ENCODE results near the gene SURF6.
"Not testable (repeated sequence)": the region's sequence is repeated elsewhere in the genome, so short reads cannot be mapped to it uniquely, and the experiment has no call there.

The SURF6 gene

DNA sequence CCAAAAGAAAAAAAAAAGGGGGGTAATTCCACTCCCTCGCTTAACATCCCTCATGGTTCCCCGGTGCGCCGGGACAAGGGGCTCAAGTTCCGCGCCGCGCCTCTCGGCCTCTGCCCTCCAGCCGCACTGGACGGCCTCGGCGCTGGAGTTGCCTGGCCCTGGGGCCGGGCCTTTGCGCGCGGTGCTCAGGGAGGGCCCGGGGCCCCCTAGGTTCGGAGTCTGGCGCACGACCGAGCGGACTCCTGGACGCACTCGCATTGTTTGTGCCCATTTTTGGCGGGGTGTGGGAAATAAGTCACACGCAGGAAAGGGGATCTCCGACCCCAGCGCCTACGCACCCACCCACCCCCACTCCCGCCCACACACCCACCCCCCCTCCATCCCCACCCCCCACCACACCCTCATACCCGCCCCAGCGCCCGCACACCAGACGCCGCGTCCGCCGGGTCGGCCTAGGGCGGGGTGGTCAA, 11.6 kb upstream of the SURF6 start:
- DNase-seq = no peak

DNA sequence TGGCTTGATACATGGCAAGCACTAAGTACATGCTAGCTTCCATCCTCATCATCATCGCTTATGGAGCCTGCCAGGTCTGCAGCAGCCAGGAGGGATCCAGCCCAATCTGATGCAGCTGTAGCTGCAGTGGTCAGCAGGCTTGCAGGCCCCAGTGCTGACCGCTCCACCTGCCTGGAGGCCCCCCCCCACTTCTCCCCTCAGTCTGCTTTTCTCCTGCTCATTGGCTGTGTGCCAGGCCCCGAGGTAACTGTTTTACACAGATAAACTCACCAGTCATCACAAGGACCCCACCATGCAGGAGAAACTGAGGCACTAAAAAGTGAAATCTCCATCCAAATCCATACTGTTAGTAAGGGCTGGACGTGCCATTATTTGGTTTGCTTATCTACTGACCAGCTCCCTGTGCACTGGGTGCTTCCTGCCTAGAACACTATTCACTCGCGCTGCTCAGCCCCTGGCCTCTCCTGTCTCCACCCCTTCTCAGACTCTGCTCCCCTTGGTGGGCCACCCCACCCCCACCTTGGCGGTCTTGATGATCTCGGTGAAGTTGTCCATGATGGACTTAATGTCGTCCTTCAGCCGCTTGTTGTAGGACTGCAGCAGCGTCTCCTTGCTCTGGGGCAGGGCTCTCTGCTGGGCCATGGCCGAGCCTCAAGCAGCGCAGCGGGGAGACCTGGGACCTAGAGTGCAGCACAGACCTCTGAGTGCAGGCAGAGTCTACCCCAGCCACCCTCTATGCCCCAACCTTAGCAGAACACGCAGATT, 10.2 kb upstream of the SURF6 start:
- no peak for DNase-seq

DNA sequence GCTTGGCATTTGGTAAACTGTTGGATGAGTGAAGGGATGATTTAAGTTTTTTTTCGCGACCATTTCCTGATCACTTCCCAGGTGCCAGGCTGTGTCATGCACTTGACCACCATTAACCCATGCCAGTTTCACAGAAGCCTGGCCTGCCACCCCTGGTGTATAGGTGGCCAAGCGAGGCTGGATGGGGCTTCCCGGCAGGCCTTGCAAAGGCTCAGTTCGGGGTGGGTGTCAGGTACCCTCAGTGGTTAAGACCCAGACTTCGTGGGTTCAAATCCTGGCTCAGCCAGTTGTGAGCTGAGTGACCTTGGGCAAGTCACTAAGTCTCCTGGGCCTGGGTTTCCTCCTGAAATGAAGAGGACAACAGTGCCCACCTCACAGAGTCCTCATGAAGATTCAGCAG, 9.6 kb upstream of the SURF6 start:
- DNase-seq = no peak

DNA sequence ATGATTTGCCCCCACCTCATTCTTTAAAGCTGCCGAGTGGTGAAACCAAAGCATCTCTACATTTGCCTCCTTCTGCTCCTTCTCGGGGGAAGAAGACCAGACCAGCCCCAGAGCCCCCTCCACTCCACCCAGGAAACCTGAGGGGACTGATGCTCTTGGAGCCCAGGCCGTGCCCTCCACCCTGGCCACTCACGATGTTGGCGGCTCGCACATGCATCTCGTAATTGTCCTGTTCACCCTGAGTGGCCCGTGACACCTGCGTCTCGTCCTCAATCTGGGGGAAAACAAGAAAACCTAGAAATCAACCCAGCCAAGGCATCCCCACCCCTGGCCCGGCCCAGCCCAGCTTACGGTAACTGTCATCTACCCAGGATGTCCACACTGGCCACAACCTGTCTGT, 9.0 kb upstream of the SURF6 start:
- no peak for DNase-seq

DNA sequence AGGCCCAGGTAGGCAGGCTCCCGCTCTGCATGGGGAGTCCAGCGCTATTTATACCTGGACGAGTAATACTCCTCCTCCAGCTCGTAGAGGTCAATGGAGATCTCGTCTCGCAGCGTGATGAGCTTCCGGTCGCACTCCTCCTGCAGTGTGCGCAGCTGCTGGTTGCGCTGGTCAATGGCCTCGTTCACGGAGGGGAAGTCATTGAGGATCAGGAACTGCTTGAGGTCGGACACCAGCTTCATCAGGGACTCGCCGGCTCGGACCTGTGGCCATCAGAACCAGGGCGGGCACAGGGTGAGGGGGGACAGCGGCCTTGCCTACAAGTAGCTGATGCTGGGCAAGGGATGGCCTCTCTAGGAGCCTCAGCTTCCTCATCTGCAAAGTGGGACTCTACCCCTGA, 8.1 kb upstream of the SURF6 start:
- no peak for DNase-seq

DNA sequence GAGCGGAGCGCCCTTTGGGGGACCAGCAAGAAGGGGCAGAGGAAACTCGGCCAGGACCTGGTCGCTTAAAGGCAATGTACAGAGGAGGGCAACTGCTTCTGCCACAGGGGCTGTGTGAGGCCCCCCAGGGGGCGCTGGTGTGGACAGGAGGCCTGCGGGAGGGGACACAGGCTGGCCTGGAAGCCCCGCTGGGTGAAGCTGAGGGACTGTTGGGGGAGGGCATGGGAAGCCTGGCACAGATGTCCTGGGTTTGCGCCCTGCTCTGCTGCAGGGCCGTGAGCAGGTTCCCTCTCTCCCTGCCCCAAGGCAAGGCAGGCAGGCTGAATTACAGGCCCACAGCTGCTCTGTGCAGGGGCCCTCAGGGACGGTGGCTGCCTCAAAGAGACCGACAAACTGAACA, 6.6 kb upstream of the SURF6 start:
- DNase-seq = no peak

DNA sequence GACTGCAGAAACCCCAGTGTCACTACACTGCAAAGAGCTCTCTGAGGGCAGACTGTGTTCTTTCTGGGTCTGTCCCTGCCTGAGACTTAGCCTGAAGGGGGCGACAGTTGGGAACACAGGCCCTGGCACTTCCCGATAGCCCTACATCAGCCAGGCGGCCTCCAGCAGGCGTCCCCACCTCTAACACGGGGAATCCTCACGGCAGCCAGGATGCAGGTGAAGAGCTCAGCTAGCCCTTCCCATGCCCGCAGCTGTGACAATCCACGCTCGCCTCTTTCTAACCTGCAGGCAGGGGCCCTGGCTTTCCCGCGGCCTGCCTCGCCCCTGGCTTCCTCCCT, 6.0 kb upstream of the SURF6 start:
- DNase-seq = no peak

DNA sequence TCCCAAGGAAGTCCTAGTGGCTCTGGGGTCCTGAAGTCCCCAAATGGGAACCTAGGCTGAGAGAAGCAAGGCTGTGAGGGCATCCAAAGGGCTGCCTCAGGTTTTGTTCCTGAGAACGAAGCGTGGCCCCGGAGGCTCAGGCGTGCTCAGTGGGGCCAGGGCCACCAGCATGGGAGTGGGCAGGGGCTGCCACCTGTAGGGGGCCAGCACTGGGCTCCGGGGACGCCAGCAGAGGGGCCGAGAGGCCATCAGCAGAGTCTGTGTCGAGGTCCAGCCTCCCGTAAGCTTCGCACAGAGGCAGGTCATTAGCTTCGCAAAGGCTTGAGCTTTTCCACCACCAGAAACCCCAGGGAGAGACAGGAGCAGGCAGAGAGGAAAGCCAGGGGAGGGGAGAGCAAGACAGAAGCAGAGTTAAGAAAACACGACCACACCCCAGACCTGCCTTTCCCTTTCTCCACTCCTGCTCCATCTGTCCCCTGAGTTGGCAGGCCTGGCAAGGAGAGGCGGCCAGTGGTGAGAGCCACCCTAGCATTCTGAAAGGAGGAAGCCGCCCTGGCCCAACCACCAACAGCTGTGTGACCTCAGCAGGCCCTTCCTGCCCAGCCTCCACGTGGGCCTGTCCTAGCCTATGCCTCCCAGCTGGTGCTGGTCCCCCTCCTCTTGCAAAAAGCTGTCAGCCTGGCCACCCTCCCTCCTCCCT, 5.5 kb upstream of the SURF6 start:
- DNase-seq = no peak

DNA sequence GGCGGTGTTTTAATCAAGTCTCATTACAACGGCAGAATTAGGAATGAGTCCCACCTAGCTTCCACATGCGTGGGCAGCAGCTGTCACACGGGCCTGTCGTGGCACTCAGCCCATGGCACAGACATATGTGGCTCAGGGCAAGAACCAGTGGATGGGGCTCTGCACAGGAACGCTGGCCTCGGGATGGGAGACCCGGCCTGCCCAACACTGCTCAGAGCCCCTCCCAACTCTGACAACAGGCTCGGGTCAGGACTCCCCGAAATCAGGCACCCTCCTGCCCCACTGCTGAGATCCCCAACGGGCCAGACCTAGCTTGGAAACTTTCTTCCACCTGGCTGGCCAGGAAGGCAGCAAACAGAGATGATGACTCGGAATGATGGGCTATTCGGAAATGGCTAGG, 4.9 kb upstream of the SURF6 start:
- DNase-seq = no peak

DNA sequence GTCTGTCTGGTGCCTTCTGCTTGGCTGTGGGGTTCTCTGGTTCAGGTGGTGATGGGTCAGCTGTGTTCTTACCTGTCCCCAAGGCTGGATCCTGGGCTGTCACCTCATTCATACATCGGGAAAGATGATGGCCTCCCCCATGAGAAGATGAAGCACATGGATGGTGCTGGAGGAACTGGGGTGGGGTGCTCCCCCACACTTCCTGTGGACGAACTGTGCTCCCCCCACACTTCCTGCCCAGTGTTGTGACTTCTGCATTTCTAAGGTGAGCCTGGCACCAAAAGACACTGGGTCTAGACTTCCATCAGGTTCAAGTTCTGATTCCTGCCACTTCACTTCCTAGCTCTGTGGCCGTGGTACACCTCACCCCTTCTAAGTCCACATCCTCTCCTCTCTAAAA, 4.3 kb upstream of the SURF6 start:
- no peak for DNase-seq

DNA sequence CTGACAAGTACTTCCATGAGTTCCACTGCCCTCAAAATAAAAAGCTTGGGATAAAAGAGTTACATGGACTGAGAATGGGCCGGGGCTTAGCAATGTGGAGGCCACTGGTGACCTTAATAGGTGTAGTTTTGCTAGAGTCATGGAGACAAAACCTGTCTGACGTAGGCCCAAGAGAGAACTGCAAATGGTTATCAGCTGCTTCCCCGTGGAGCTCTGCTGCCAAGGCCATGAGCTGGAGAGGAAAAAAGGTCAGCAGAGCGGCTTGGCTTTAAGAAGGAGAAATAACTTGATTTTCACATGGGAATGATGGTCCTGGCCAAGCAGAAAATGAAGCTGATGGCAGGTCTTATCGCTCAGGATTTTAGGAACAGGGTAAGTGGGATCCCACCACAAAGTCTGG, 3.7 kb upstream of the SURF6 start:
- no peak for DNase-seq

DNA sequence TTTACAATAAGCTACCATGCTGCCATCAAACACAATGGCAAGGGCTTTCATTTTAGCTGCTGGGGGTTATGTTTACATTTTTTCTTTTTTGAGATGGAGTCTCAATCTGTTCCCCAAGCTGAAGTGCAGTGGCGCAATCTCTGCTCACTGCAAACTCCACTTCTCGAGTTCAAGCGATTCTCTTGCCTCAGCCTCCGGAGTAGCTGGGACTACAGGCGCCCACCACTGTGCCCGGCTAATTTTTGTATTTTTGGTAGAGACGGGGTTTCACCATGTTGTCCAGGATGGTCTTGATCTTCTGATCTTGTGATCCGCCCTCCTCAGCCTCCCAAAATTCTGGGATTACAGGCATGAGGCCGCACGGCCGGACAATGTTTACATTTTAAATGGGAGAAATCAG, 1.1 kb downstream of the SURF6 start:
- DNase-seq = not testable (repeated sequence)

DNA sequence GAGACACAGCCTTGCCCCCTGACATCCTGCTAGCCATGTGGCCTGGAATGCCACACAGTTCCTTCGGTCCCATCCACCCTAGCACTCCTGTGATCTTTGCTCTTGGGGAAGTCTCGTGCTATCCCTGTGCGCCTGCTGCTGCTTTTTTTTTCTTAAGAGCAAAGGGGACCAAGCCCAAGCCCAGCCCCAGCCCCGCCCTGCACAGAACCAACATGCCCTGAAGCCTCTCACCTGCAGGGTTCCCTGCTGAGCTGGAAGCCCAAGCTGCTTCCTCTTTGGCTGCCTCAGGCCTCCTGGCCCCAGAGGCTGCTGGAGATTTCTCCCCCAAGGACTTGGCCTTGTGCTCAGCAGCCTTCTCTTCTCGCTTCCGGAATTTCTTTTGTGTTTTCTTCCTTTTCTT, 1.8 kb downstream of the SURF6 start:
- DNase-seq = no peak

DNA sequence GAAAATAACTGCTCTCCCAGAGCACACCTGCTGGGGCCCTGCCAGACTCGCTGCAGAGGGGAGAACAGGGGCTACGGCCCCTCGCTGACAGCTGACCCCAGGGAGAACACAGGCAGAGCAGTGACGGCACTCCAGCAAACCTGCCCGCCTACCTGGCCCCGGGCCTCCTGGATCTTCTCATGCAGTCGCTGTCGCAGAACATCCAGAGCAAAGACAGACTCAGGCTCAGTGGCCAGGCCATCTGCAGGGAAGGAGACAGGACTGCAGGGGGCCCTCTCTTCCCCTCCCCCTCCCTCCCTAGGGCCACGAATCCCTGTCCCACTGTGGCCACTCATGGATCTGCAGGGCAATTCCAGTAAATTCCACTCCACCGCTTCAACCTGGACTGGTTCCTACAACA, 2.4 kb downstream of the SURF6 start:
- DNase-seq = no peak

DNA sequence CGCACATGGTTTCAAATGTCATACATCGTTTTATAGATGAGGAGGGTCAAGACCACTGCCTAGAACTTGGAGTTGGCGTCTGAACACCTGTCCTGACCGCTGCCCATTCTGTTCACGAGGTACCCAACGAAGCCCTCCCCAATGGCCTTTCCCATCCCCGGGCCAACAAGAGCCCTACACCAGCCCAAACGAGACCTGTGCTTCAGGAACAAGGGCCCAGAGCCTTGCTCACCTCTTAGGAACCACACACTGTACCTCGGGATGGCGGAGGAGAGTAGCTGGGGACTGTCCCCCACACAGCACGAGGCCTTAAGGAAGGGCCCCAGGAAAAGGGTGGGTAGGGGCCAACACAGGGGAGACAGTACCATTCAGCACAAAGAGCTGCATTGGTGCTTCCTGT, 3.0 kb downstream of the SURF6 start:
- no peak for DNase-seq

DNA sequence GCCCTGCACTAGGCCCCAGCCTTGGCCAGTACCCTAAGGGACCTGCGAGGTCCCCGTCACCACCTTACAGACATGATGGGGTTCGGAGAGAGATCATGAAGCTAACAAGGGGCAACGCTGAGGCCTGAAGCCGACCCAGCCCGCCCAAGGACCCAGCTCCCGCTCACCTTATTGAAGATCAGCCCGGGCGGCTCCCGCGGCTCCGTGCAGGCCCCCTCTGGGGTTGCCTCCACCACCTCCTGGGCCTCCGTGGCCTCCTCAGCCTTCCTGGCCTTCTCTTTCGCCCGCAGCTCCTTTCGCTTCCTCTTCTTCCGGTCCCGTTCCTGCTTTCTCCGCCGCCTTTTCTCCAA, 3.6 kb downstream of the SURF6 start:
- DNase-seq = no peak

DNA sequence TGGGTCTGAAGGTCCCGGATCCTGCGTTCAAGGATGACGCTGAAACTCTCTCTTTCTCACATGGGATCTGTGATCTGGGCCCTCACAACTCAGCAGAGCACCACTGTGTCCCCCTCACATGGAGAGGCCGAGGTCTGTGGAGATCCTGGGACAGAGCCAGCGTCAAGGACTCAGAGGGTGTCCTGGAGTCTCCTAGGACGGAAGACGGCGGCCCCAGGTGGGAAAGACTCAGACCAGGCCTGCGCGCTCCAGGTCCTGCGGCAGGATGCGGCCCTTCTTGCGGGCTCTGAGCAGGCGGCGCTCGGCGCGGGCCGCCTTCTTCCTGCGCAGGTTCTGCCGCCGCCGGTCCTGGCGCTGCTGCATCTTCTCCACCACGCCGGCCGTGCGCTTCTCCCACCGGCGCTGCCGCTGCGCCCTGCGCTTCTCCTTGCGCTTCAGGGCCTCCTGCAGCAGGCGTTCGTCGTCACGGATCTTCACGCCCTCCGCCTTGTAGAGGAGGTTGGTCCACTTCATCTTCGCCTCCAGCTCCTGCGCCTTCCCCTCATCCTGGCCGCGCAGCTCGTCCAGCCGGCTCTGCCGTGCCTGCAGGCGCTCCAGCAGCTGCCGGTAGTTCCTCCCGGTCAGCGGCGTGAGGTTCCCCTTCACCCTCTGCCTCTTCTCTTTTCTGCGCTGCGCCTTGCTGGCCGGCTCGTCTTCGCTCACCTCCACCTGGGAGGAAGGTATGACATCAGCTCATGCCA, 4.2 kb downstream of the SURF6 start:
- no peak for DNase-seq

DNA sequence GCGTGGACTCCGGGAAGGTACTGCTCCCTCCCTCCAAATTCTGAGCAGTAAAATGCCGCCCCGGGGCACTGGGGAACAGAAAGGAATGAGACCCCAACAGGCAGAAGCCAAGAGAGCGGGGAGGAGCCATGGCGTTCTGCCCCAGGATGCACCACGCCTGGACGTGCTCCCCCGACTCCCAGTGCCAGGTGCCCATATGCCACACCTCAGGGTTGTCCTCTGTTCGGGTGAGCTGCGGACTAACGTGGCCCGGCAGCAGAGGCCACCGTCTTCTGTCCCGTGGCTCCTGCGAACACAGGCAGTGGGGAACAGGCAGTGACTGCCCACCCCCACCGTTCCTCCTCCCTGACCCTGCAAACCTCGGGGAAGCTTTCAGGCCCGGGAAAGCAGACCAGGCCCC, 4.8 kb downstream of the SURF6 start:
- no peak for DNase-seq

DNA sequence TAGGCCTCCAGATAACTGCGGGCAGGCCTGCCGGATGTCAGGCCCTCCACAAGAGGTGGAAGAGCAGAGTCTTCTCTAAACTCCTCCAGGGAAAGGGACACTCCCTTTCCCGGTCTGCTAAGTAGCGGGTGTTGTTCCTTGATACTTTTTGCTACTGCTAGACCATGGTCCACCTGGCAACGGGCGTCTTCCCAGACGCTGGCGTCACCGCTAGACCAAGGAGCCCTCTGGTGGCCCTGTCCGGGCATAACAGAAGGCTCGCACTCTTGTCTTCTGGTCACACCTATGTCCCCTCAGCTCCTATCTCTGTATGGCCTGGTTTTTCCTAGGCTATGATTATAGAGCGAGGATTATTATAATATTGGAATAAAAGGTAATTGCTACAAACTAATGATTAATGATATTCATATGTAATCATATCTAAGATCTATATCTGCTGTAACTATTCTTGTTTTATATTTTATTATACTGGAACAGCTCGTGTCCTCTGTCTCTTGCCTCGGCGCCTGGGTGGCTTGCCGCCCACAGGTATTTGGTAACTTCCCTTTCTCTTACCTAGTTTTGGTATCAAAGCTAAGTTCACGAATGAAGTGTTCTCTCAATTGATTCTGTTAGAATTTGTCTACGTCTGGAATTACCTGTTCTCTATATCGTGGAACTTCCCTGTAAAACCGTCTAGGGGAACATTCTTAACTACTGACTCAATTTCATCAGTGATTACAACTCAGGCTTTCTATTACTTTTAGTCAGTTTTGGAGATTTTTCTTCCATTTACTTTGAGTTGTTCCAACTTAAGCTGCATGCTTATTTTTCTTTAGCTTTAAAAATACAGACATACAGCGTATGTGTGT, 6.5 kb downstream of the SURF6 start:
- DNase-seq = not testable (repeated sequence)

DNA sequence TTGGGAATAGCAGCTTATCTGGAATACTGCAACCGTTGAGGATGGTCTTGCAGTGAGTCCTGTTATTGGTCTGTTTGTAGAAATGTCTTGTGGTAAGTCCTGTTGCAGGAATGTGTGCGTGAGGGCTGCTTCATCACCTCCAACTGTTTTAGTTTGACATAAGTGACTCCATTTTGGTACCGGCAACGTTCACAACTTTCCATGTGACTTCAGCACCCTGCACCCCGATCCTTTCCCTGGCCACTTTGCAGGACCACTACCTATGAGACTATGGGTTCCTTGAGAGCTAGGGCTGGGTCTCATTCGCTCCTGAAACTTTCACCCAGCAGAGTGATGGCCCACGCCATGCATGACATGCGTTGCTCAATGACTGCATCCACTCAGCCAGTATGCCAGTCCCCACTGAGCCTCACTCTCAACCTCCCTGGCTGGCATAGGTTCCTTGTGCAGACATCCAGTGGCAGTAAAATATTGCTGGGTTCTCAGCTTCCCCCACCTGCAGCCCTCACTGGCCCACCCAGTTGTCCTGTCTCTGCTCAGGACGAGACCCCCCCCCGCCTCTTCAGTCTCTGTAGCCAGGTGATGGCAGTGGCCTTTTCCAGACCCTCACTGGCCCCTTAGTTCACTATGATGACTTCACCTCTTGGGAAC, 8.0 kb downstream of the SURF6 start:
- no peak for DNase-seq

DNA sequence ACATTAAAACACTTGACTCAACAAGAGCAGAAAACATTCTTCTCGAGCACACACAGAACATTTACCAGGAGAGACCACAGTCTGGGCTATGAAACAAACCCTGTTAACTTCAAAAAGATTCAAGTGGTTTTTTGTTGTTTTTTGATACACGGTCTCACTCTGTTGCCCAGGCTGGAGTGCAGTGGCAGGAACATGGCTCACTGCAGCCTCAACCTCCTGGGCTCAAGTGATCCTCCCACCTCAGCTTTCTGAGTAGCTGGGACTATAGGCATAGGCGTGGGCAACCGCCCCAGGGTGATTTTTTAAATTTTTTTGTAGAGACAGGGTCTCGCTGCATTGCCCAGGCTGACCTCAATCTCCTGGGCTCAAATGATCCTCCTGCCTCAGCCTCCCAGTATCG, 9.0 kb downstream of the SURF6 start:
- not testable (repeated sequence) for DNase-seq

DNA sequence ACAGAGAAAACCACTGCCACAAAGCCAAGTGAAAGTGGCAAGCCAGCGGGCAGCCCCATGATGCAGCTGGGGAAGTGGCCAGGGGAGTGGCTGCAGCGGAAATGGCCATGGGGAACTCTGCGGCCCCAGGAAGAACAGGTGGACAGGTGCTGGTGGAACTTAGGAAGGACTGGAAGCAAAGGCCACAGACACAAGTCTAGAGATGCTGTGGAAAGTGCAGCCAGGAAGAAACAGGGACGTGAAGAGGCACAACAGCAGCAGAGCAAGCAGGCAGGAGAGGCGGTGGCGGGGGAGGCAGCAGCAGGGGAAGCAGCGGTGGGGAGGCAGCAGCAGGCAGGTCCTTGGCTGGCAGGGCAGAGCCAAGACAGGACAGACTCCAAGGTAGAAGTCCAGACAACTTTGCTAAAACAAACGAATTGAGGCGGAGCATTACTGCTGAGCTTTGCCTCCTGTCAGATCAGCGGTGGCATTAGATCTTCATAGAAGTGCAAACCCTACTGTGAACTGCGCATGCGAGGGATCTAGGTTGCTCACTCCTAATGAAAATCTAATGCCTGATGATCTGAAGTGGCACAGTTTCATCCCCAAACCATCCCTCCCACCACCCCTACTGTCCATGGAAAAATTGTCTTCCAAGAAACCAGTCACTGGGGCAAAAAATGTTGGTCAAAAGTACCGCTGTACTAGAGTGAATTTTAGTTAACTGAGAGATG, 11.8 kb downstream of the SURF6 start:
- DNase-seq = no peak

Data from NCI-H226 (cell line).